Ramos (cell line): ENCODE data around the gene P2RX1.
"Not testable (repeated sequence)": the region's sequence is repeated elsewhere in the genome, so short reads cannot be mapped to it uniquely, and the experiment has no call there.

ENCODE experiments used
- in situ Hi-C: fragments of 300-500 bp; cut with MboI; formaldehyde crosslinking; loops from one replicate; pipeline ENCODE4 v1.14.3; 2022; ENCODE audit warnings: low sequenced_read_pairs; ENCODE audit not compliant: unreplicated experiment

The P2RX1 gene

DNA sequence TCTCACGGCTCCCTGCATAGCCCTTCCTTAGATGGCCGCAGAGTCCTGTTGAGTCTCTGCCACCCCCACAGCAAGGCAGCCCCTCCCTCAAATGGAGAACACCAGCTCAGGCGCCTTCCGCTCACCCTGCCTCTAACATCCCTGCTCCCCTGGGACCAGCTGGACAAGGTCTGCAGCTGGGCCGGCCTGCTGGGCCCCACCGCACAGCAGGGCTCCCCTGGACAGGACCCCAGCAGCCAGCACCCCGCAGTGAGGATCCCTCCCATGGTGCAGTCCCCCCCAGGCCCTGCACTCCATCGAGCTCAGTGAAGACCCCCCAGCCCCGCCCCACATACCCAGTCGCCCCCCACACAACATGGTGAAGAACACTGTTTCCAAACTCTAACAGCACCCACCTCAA lies 37.8 kb upstream of the P2RX1 start:
- in situ Hi-C loops: loop anchor here (25.0 kb wide), 1 partner anchor 433 kb away; no protein-coding TSS in a partner anchor

DNA sequence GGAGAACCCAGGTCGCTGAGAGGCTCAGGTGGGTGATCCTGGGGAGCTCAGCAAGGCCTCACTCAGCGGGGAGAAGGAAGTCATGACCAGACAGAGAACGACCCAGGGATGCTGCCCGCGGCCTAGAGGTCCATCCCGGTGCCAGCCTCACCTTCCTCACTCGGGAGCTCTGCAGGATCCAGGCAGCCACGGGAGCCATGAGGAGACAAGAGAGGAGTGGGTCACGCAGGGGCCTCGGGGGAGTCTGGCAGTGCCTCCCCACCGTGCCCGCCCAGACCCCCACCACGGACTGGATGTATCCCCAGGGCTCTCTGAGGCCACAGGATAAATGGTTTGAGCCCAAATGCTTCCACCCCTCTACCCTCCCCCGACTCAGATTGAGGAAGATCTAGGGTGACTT lies 37.3 kb upstream of the P2RX1 start:
- in situ Hi-C loops: loop anchor here (25.0 kb wide), 1 partner anchor 434 kb away; no protein-coding TSS in a partner anchor

DNA sequence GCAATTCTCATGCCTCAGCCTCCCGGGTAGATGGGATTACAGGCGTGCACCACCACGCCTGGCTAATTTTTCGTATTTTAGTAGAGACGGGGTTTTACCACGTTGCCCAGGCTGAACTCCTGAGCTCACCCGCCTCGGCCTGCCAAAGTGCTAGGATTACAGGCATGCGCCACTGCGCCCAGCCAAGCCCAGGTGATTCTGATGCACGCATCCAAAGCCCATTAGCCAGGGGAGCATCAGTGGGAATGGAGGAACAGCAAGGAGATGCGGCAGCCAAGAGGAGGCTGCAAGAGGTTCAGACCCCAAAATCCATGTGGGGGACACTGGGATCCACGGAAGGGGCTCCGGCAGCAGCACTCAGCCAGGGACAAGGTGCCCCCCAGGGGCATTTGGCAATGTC lies 35.9 kb upstream of the P2RX1 start:
- in situ Hi-C loops: loop anchor here (25.0 kb wide), 1 partner anchor 435 kb away; no protein-coding TSS in a partner anchor

DNA sequence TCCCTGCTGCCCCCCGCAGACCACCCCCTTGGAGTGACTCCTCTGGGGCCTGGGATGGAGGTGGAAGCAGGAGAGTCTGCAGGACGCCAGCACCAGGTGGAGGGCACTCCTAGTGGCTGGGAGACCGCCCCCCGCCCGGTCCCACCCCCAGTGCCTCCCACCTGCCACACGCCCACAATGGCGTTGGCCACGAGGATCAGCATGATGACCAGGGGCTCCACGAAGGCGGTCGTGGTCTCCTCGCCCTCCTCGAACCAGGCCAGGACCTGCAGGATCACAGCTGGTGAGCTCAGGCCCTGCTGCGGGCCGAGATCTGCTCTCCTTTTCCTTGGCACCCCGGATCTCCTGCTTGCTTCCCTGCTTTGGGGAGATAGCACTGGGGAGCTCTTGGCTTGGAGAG lies 35.2 kb upstream of the P2RX1 start:
- in situ Hi-C loops: loop anchor here (25.0 kb wide), 1 partner anchor 436 kb away; no protein-coding TSS in a partner anchor

DNA sequence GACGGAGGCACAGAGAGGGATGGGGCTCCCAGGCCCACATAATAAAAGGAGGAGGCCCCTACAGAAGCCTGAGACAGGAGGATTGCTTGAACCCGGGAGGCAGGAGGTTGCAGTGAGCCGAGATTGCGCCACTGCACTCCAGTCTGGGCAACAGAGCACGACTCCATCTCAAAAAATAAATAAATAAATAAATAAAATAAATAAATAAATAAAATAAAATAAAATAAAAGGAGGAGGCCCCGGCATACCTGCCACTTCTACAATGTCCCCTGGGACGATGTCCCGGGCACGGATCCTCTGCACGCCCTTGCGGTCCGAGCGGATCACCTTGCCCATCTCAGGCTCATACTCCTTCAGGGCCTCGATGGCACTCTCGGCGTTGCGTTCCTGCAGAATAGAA lies 34.7 kb upstream of the P2RX1 start:
- in situ Hi-C loops: loop anchor here (25.0 kb wide), 1 partner anchor 436 kb away; no protein-coding TSS in a partner anchor

DNA sequence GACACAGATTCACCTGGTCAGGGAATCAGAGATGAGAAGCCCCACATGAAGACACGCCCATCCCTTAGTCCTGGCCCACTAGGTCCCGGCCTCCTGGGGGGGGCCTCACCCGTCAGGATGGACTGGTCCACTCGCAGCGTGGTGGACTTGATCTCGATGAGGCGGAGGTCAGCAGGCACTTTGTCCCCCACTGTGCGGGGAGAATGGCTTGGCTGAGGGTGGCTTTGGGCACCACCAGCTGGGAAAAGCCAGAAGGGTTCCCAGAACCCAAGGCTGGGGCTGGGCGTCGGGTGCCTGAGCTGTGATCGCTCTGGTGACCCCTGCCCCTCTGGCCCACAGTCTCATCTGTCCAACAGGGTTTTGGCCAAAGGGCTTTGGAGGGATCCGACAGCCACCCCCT lies 34.3 kb upstream of the P2RX1 start:
- in situ Hi-C loops: loop anchor here (25.0 kb wide), 1 partner anchor 437 kb away; no protein-coding TSS in a partner anchor

DNA sequence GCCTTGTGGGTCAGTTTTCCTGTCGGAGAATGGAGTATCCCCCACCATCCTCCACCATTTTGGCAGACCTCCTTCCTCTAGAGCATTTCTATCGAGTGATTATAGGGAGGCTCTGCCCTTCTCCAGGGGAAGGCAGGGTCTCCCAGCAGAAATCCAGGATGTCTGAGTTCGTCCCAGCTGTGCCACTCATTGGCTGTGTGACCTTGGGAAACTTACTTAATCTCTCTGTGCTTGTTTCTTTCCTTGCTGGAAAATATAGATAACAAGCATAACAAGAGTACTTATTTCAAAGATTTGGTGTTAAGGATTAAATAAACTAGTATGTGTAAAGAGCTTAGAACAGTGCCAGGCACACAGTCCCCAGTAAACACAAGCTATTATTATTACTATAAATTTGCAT lies 33.2 kb upstream of the P2RX1 start:
- in situ Hi-C loops: no loop called here

DNA sequence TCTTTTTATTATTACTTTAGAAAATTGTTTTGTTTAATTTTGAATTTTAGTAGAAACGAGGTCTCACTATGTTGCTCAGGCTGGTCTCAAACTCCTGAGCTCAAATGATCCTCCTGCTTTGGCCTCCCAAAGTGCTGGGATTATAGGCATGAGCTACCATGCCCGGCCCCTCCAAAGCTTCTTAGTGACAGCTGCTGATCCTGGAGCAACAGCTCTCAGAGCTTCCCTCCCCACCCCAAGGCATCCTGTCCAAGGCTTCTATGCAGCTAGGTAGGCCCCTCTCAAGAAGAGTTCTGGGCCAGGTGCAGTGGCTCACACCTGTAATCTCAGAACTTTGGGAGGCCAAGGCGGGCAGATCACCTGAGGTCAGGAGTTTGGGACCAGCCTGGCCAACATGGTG lies 32.3 kb upstream of the P2RX1 start:
- in situ Hi-C loops: not testable (repeated sequence)

DNA sequence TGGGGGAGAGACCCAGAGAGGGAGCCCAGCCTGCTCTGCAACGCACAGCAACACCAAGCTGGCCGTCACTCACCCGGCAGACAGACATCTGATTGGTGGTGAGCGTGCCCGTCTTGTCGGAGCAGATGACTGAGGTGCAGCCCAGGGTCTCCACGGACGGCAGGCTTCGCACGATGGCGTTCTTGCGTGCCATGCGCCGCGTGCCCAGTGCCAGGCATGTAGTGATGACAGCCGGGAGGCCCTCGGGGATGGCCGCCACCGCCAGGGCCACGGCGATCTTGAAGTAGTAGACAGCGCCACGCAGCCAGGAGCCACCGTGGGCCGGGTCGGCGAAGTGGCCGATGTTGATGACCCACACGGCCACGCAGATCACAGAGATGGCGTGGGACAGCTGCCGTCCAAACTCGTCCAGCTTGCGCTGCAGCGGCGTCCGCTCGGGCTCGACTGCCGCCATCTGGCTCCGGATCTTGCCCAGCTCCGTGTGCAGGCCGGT lies 31.1 kb upstream of the P2RX1 start:
- in situ Hi-C loops: no loop called here

DNA sequence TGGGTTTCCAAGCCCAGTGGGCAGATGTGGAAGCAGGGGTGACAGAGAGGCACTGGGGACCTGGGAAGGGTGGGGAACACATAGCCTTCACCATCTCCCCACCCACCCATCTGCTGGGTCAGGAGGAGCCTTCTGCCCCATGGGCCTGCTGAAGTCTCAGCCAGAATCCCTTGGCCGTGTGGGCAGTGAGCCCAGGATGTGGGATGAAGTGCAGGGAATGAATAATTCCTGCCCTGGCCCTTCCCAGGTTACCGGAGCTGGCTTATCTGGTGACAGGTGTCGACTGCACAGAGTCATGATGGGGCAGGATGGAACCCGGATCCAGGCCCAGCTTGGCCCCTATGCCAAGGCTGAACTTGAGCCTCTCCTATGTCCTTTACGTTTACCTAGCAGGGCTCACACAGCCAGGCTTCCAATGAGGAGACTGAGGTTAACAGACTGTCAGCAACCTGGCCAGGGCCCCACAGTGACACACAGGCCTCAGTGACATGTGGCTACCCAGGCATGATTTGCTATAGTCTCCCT lies 30.5 kb upstream of the P2RX1 start:
- in situ Hi-C loops: no loop called here

DNA sequence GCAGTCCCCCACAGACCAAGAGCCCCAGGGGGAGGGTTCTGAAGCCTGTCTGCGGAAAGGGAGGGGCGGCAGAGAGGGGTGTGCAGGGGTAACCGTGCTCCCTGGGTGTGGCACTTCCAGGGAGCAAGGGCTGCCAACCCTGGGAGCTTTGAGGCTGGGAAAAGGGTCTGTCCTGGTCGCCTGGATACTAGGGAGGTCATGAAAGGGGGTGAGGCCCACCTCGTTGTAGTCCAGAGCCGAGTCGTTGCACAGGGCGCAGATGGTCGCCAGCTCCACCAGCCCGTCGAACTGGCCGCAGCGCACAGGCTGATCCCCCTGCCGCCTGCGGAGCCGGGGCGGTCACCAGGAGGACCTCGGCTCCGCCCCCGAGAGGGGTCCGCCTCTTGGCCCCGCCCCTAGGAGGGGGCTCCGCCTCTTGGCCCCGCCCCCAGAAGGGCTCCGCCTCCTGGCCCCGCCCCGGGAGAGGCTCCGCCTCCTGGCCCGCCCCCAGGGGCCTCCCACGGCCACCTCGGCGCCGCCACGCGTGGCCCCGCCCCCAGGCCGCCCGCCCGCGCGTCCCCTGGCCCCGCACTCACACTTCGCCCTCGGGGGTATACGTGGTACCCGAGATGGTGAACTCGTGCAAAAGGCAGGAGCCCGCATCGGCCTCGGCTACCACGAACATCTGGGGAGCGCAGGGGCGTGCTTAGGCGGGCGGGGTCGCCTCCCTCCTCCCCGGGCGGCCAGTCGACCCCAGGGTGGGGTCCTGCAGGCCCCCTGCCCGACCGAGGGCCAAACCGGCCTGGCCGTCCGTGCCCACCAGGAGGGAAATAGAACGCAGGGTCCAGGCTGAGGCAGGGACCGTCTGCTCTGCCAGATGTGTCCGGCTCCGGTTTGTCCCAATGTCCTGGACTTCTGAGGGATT lies 28.5 kb upstream of the P2RX1 start:
- in situ Hi-C loops: no loop called here

DNA sequence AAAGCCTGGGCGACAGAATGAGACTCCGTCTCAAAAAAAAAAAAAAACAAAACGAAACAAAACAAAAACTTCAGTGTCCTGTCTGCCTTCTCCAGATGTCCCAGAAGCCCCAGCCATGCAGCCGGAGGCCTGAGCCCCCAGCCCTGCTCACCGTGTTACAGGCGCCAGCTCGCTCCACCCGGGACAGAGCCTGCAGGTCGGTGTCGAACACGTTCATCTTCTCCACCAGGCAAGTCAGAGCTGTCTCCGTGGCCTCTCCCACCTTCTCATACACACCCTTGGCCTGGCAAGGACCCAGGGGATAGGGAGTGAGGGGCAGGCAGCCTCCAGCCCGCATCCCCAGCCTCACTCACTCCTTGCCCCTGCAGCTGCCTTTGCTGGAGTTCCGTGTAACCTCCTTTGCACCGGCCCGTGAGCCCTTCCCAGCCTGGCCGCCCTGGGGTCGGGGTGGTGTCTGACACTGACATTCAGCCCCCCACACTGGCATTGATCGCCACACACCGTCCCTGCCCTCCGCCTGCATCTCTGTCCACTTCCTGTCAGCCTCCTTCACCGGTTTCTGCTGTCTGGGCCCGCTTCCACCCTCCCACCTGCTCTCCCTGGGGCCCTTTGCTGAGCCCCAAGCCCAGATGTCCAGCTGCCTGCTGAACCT lies 27.1 kb upstream of the P2RX1 start:
- in situ Hi-C loops: no loop called here

DNA sequence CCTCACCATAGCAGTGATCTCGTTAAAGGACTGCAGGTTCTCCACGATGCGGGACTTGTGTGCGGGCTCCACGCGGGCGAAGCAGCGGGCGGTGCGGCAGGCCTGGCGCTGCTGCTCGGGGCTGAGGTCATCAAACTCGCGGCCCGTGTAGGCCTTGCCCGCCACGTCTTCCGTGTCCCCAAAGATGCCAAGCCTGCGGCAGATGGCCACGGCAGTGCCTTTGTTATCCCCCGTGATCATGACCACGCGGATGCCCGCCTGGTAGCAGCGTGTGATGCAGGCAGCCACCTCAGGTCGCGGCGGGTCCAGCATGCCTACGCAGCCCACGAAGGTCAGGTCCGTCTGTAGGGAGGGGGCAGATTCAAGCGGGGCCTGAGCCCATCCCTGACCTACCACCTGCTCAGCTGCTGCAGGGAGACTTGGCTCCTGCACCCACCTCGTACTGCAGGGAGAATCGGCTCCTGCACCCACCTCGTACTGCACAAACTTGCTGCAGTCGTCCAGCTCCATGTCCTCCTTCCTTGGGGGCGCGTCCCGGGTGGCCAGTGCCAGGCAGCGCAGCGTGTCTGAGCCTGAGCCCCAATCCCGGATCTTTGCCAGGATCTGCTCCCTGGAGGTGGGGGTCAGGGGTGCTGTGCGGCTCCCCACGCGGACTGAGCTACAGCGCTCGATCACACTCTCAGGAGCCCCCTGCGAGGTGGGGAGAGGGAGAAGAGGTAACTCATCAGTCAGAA lies 24.9 kb upstream of the P2RX1 start:
- in situ Hi-C loops: no loop called here

DNA sequence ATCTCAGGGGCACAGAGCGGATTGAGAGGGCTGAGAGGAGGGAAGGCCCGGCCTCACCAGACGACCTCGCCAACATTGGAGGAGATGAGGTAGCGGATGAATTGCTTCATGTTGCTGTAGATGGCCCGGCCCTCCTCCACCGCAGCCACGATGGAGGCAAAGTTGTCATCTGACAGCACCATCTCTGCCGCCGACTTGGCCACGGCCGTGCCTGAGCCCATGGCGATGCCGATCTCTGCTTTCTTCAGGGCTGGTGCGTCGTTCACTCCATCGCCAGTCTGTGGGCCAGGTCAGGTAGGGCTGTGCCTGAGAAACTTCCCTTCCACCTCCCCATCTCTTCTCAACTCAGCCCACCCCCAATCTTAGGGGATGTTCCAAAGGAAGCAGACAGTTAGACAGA lies 21.1 kb upstream of the P2RX1 start:
- in situ Hi-C loops: no loop called here

DNA sequence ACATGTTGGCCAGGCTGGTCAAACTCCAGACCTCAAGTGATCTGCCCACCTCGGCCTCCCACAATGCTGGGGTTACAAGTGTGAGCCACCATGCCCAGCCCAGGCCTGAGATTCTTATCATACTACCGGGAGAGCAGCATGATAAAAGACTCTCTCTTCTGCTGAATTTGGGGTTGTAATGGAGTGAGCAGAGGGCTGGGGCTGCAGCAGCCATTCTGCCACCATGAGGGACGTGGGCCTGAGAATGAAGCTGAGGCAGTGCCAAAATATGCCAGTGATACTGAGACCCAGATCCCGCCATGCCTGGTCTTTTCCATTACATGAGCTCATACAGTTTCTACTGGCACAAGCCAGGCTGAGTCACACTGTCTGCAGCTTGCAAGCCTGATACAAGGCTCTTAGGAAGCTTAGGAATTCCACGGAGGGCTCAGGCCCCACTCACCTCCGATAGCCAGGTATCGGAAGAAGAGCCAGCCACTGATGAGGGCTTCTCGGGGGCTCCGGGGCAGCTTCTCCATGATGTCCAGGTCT lies 19.6 kb upstream of the P2RX1 start:
- in situ Hi-C loops: no loop called here

DNA sequence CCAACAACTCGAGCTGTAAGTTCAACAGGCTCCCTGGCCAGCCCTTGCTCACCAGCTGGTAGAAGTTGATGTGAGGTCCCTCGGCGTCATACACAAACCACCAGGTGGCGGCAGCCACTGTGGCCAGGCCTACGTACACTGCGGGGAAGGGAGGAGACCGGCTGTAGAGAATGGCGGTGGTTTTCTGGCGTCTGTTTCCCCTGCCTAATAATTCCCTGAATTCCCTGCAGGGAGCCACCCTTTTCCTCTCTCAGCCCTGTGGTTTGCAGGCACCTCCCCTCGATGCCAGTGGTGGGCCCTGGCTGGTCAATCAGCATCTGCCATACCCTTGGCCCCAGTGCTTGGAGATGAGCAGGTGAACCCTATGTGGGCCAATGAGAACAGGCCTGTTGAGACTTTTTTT lies 18.9 kb upstream of the P2RX1 start:
- in situ Hi-C loops: no loop called here

DNA sequence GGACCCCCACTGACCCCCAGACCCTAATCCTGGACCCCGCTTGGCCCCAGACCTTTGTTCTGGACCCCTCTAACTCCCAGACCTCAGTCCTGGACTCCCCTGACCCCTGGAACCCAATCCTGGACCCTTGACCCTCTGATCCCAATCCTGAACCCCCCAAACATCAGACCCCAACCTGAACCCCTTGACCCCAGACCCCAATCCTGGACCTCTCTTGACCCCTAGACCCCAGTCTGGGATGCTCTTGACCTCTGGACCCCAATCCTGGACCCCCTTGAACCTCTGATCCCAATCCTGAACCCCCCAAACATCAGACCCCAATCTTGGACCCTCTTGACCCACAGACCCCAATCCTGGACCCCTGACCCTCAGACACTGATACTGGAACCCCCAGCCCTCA lies 13.5 kb upstream of the P2RX1 start:
- in situ Hi-C loops: no loop called here

DNA sequence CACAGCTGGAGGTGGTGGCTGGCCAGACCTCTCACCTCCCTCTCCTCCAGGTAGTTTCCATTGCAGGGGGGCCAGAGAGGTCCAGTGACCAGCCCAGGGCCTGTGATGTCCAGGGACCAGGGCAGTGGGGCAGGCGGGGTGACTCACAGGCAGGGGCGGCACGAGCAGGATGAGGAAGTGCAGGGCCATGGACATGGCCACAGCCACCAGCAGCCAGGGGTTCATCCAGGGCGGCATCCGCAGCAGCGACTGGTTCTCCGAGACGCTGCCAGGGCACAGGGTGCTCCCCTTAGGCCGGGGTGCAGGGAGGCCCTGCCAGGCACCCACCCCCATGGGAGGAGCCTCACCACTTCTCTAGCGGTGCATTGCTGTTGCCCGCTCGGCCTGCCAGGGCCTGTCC lies 12.9 kb upstream of the P2RX1 start:
- in situ Hi-C loops: no loop called here

DNA sequence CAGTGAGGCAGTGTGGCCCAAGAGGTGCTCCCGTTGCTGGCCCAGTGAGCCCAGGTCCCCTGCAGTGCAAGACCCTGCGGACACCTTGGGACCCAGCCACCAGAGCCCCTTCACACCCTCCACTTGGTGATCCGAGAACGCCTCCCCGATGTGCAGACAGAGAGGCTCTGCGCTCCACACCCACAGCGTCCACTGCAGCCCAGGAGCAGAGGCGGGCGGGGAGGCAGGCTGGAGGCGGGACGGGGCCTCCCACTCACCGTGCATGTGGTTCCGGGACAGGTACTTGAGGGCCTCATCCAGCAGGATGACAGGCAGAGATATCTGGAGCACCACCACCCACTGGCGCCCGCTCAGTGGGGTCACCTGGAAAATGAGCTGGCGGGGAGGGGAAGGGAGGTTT lies 12.1 kb upstream of the P2RX1 start:
- in situ Hi-C loops: no loop called here
